Ovary (tissue), 9 donors: Measurements from ENCODE around the gene ZFYVE9. TPM values are rescaled to one million over a fixed set of nuclear protein-coding genes. Genes with fewer than 3 reads are reported as not detected.

Experiments
- DNase-seq, 5 donors: peaks; one replicate each; pipeline ENCODE4 v3.0.0-alpha.2; 2019 to 2020
- H3K27ac ChIP-seq, 2 donors: fragments of 200-600 bp; one replicate each; pipeline versions ENCODE4 v1.5.1 to v1.8.0; 2019 to 2022
- H3K27me3 ChIP-seq: fragments of 200-600 bp; one replicate; pipeline ENCODE4 v1.8.0; 2022
- H3K36me3 ChIP-seq: fragments of 200-600 bp; sonication (generic); one replicate; pipeline ENCODE4 v1.5.1; 2019
- H3K4me1 ChIP-seq: one replicate; pipeline ENCODE4 v1.8.1; 2013; ENCODE audit warnings: mild to moderate bottlenecking, moderate library complexity; ENCODE audit not compliant: insufficient read depth
- H3K4me3 ChIP-seq: fragments of 200-600 bp; sonication (generic); one replicate; pipeline ENCODE4 v1.5.1; 2017
- H3K9me3 ChIP-seq, 2 donors: fragments of 200-600 bp in 1 of 2; sonication (generic) in 1 of 2; one replicate each; pipeline versions ENCODE4 v1.5.1 to v1.8.1; 2013 to 2019; ENCODE audit warnings: mild to moderate bottlenecking in 1 of 2, moderate library complexity in 1 of 2
- CTCF ChIP-seq, 3 donors: fragments of 450-650 bp in 2 of 3; fragments of 200-600 bp in 1 of 3; IDR thresholded peaks; one replicate each; pipeline versions ENCODE4 v1.5.1 to v1.8.0; 2016 to 2022; ENCODE audit warnings: antibody characterized with exemption in 3 of 3, mild to moderate bottlenecking in 1 of 3
- EP300 ChIP-seq: sonication (generic); formaldehyde crosslinking; IDR thresholded peaks from one replicate; pipeline ENCODE4 v1.6.1; 2017; ENCODE audit warnings: antibody characterized with exemption
- POLR2A ChIP-seq: fragments of 450-650 bp; IDR thresholded peaks from one replicate; pipeline ENCODE4 v1.6.1; 2017; ENCODE audit warnings: antibody characterized with exemption, mild to moderate bottlenecking, moderate library complexity
- WGBS, 3 donors: extraction: QIAGEN DNeasy Blood & Tissue Kit in 1 of 3; methylation state at CpG; one replicate each; pipeline versions ENCODE4 v1.1.5 to v1.1.7; 2013 to 2017; 5-methylcytosine and 5-hydroxymethylcytosine counted together
- intact Hi-C, 4 donors: fragments of 100-400 bp; cut with DNase I; formaldehyde crosslinking; loops; one replicate each; pipeline versions ENCODE4 v1.11.0 to v1.15.1; 2022 to 2023
- polyA plus RNA-seq, 2 donors: library from polyadenylated mRNA; stranded (reverse); fragments of 200-250 nt in 1 of 2; fragments of 350-450 nt in 1 of 2; fragmentation: Illumina TruSeq in 1 of 2; extraction: RNeasy Lipid Tissue Mini Kit (QIAGEN cat#74804) in 1 of 2; gene quantifications; one replicate each; pipeline ENCODE4 v1.2.3, GENCODE V29; 2013 to 2014
- total RNA-seq, 7 donors: library from RNA; depleted of rRNA in 2 of 7; stranded (reverse); fragments of >200 nt in 2 of 7; fragmentation: NEBNext Ultra II Directional in 3 of 7; extraction: Animal tissue kit (Norgen Biotek cat#: 25700) in 3 of 7; gene quantifications; one replicate each; pipeline versions ENCODE4 v1.1.0 to v1.2.4, GENCODE V29; 2016 to 2023
- donor health status: DM: no; HTN: no; CAD: no; lungs with moderate emphysema.
- donor health status: DM: no; HTN: no; CAD: no.
- donor health status: Bipolar disorder and iron deficiency.
- donor health status: DM: yes; HTN: yes; CAD: no.
- donor health status: DM: no; HTN: no; CAD: no.
- donor health status: DM: yes; HTN: yes; CAD: no.

Gene ZFYVE9
- total and polyA plus RNA-seq, 9 donors: 12.9 to 40.8 (median 33.4) TPM

GRCh38 chr1:52345252-52345651, 203.4 kb downstream of the ZFYVE9 start:
- Histone ChIP-seq H3K27me3 (no peaks in the 10 kb centered on the region), H3K4me1 (no peaks in the 10 kb centered on the region), H3K36me3 (no peaks in the 10 kb centered on the region), H3K27ac (no peak overlapping the region), H3K4me3 (no peak overlapping the region), H3K9me3 (no peaks in the 10 kb centered on the region)
- WGBS, 3 donors: 72 to 83% (median 77%) methylated on average over 2 of the region's 2 CpGs
- DNase-seq: no peak
- no peak for TF ChIP-seq EP300
- TF ChIP-seq CTCF (IDR thresholded peaks at IDR 0.05): no peak
- TF ChIP-seq POLR2A: no peak
- intact Hi-C loops: no loop called here

GRCh38 chr1:52346653-52347052, 204.8 kb downstream of the ZFYVE9 start:
- no peaks in the 10 kb centered on the region for H3K36me3 ChIP-seq
- 81 to 89% (median 83%) methylated on average over 4 of the region's 4 CpGs for WGBS, 3 donors
- no peak for TF ChIP-seq EP300
- TF ChIP-seq CTCF (IDR thresholded peaks at IDR 0.05): no peak
- TF ChIP-seq POLR2A: no peak

GRCh38 chr1:52348704-52349300, 206.9 kb downstream of the ZFYVE9 start:
- H3K27ac ChIP-seq: no peak overlapping the region
- DNase-seq: no peak
- H3K9me3 ChIP-seq: no peaks in the 10 kb centered on the region
- H3K4me3 ChIP-seq: no peak overlapping the region
- 24 to 41% (median 34%) methylated on average over 8 of the region's 8 CpGs for WGBS, 3 donors
- no peaks in the 10 kb centered on the region for H3K36me3 ChIP-seq
- H3K4me1 ChIP-seq: peaks cover 2% of the 10 kb centered on the region
- no peak for TF ChIP-seq CTCF (IDR thresholded peaks at IDR 0.05)
- intact Hi-C loops: no loop called here
- no peaks in the 10 kb centered on the region for H3K27me3 ChIP-seq

More at GRCh38 chr1:52346653-52347052, 204.8 kb downstream of the ZFYVE9 start:
- no peak overlapping the region for H3K27ac ChIP-seq
- H3K4me1 ChIP-seq: peaks cover 2% of the 10 kb centered on the region
- no peaks in the 10 kb centered on the region for H3K27me3 ChIP-seq
- H3K4me3 ChIP-seq: no peak overlapping the region
- H3K9me3 ChIP-seq: no peaks in the 10 kb centered on the region
- intact Hi-C loops: no loop called here
- no peak for DNase-seq

- intact Hi-C loops: no loop called here
- 58 to 69% (median 65%) methylated on average over 7 of the region's 7 CpGs for WGBS, 3 donors
- Histone ChIP-seq H3K9me3 (no peaks in the 10 kb centered on the region), H3K27me3 (no peaks in the 10 kb centered on the region), H3K36me3 (no peaks in the 10 kb centered on the region), H3K4me1 (peaks cover 2% of the 10 kb centered on the region), H3K27ac (no peak overlapping the region), H3K4me3 (no peak overlapping the region)
- no peak for DNase-seq
- TF ChIP-seq POLR2A (no peak), EP300 (no peak), CTCF (IDR thresholded peaks at IDR 0.05) (no peak)
Measured at GRCh38 chr1:52352690-52353089, 210.8 kb downstream of the ZFYVE9 start.
